ENCODE results near the gene EIF4E1B. TPM values are rescaled to one million over a fixed set of nuclear protein-coding genes. Genes with fewer than 3 reads are reported as not detected.

EIF4E1B gene
- total RNA-seq, 4 donors from 2014 or later, result not detected

GRCh38 chr5:176677209-176677939 lies 46.9 kb downstream of the EIF4E1B start:
- TF ChIP-seq CTCF (IDR thresholded peaks at IDR 0.05; ENCODE audit: low read depth), result no peak

GRCh38 chr5:176678584-176678983 lies 48.1 kb downstream of the EIF4E1B start:
- no peak for TF ChIP-seq CTCF (IDR thresholded peaks at IDR 0.05; ENCODE audit: low read depth)

GRCh38 chr5:176679365-176680225 lies 49.1 kb downstream of the EIF4E1B start:
- no peak for TF ChIP-seq CTCF (IDR thresholded peaks at IDR 0.05; ENCODE audit: low read depth)

- no peak for TF ChIP-seq CTCF (IDR thresholded peaks at IDR 0.05; ENCODE audit: low read depth)
Observed at GRCh38 chr5:176680226-176680563, 49.7 kb downstream of the EIF4E1B start.

GRCh38 chr5:176682016-176682531 lies 51.6 kb downstream of the EIF4E1B start:
- no peak for TF ChIP-seq CTCF (IDR thresholded peaks at IDR 0.05; ENCODE audit: low read depth)

GRCh38 chr5:176685010-176685409 lies 54.5 kb downstream of the EIF4E1B start:
- no peak for TF ChIP-seq CTCF (IDR thresholded peaks at IDR 0.05; ENCODE audit: low read depth)

GRCh38 chr5:176687247-176687646 lies 56.8 kb downstream of the EIF4E1B start:
- no peak for TF ChIP-seq CTCF (IDR thresholded peaks at IDR 0.05; ENCODE audit: low read depth)
